Liver (tissue), 9 donors: ENCODE measurements around the gene YY1. TPM values are rescaled to one million over a fixed set of nuclear protein-coding genes. Genes with fewer than 3 reads are reported as not detected.

Source experiments
- DNase-seq: peaks from one replicate; pipeline ENCODE4 v3.0.0-alpha.2; 2017; ENCODE audit warnings: low spot score
- H3K27ac ChIP-seq, 2 donors: one replicate each; pipeline ENCODE4 v1.7.0; 2013; ENCODE audit warnings: inconsistent platforms in 2 of 2, low read length in 2 of 2, control low read depth in 1 of 2, low read depth in 1 of 2, mild to moderate bottlenecking in 1 of 2
- H3K27me3 ChIP-seq, 4 donors: one replicate each; pipeline versions ENCODE4 v1.6.1 to v1.7.0; 2013; ENCODE audit warnings: low read length in 3 of 4, inconsistent platforms in 1 of 4, mild to moderate bottlenecking in 1 of 4, moderate library complexity in 1 of 4; ENCODE audit not compliant: control insufficient read depth in 4 of 4, insufficient read depth in 4 of 4
- H3K36me3 ChIP-seq, 4 donors: one replicate each; pipeline versions ENCODE4 v1.6.1 to v1.7.0; 2013; ENCODE audit warnings: low read length in 3 of 4, mild to moderate bottlenecking in 3 of 4, low read depth in 1 of 4, moderate library complexity in 1 of 4; ENCODE audit not compliant: control insufficient read depth in 4 of 4, insufficient read depth in 3 of 4
- H3K4me1 ChIP-seq, 4 donors: one replicate each; pipeline versions ENCODE4 v1.6.1 to v1.7.0; 2013; ENCODE audit warnings: low read length in 3 of 4, mild to moderate bottlenecking in 3 of 4, moderate library complexity in 1 of 4; ENCODE audit not compliant: control insufficient read depth in 4 of 4, insufficient read depth in 4 of 4
- H3K4me3 ChIP-seq, 3 donors: one replicate each; pipeline versions ENCODE4 v1.6.1 to v1.7.0; 2013; ENCODE audit warnings: low read length in 3 of 3, control low read depth in 1 of 3, low read depth in 1 of 3, mild to moderate bottlenecking in 1 of 3
- H3K9ac ChIP-seq, 2 donors: one replicate each; pipeline ENCODE4 v1.7.0; 2013; ENCODE audit warnings: low read length in 2 of 2, mild to moderate bottlenecking in 2 of 2, moderate library complexity in 2 of 2, control low read depth in 1 of 2, low read depth in 1 of 2
- H3K9me3 ChIP-seq, 4 donors: one replicate each; pipeline versions ENCODE4 v1.6.1 to v1.7.0; 2013; ENCODE audit warnings: low read length in 3 of 4; ENCODE audit not compliant: control insufficient read depth in 4 of 4
- EGR1 ChIP-seq, 2 donors: IDR thresholded peaks; 2 replicates each; pipeline ENCODE4 v1.6.1; 2016 to 2018; ENCODE audit warnings: antibody characterized with exemption in 2 of 2, low read depth in 2 of 2
- FOXA2 ChIP-seq: IDR thresholded peaks from 2 replicates; pipeline ENCODE4 v1.6.1; 2016; ENCODE audit warnings: antibody characterized with exemption
- GABPA ChIP-seq, 2 donors: IDR thresholded peaks in 1 of 2; conservative IDR thresholded peaks in 1 of 2; 2 replicates each; pipeline ENCODE4 v1.6.1; 2016; ENCODE audit warnings: antibody characterized with exemption in 2 of 2, mild to moderate bottlenecking in 1 of 2, moderate library complexity in 1 of 2
- HNF4G ChIP-seq: IDR thresholded peaks from 2 replicates; pipeline ENCODE4 v1.6.1; 2016; ENCODE audit warnings: antibody characterized with exemption
- JUND ChIP-seq, 2 donors: IDR thresholded peaks; 2 replicates each; pipeline ENCODE4 v1.6.1; 2016; ENCODE audit warnings: antibody characterized with exemption in 2 of 2
- MAX ChIP-seq: IDR thresholded peaks from 2 replicates; pipeline ENCODE4 v1.6.1; 2016; ENCODE audit warnings: antibody characterized with exemption
- NR2F2 ChIP-seq: IDR thresholded peaks from 2 replicates; pipeline ENCODE4 v1.6.1; 2016; ENCODE audit warnings: antibody characterized with exemption
- RAD21 ChIP-seq, 2 donors: IDR thresholded peaks; 2 replicates each; pipeline ENCODE4 v1.6.1; 2016; ENCODE audit warnings: antibody characterized with exemption in 2 of 2, mild to moderate bottlenecking in 2 of 2
- RXRA ChIP-seq, 2 donors: IDR thresholded peaks; 2 replicates each; pipeline ENCODE4 v1.6.1; 2017 to 2018; ENCODE audit warnings: antibody characterized with exemption in 2 of 2, mild to moderate bottlenecking in 1 of 2
- SP1 ChIP-seq: IDR thresholded peaks from 2 replicates; pipeline ENCODE4 v1.6.1; 2018; ENCODE audit warnings: antibody characterized with exemption, mild to moderate bottlenecking
- TAF1 ChIP-seq: conservative IDR thresholded peaks from 2 replicates; pipeline ENCODE4 v1.6.1; 2016; ENCODE audit warnings: antibody characterized with exemption, mild to moderate bottlenecking
- YY1 ChIP-seq: IDR thresholded peaks from 2 replicates; pipeline ENCODE4 v1.6.1; 2016; ENCODE audit warnings: antibody characterized with exemption, mild to moderate bottlenecking
- WGBS: extraction: QIAGEN DNeasy Blood & Tissue Kit; methylation state at CpG from one replicate; pipeline ENCODE4 v1.1.7; 2013; 5-methylcytosine and 5-hydroxymethylcytosine counted together
- polyA plus RNA-seq, 2 donors: library from polyadenylated mRNA; stranded (reverse) in 1 of 2; unstranded in 1 of 2; fragments of 200-250 nt in 1 of 2; fragments of >200 nt in 1 of 2; fragmentation: Nextera tagmentation in 1 of 2; extraction: Ambion mirVana in 1 of 2; gene quantifications; one replicate each; pipeline versions ENCODE4 v1.2.1 to v1.2.3, GENCODE V29; 2013 to 2015
- total RNA-seq, 2 donors: library from RNA; depleted of rRNA; stranded (reverse); fragments of >200 nt; gene quantifications; one replicate each; pipeline ENCODE4 v1.2.3, GENCODE V29; 2014
- TF ChIP-seq, protein P1 (sequence below): fragments of 150-350 bp; IDR thresholded peaks from 2 replicates; pipeline ENCODE4 v1.5.1; 2017; ENCODE audit warnings: improper control_type of control experiment, low read depth, low read length; ENCODE audit not compliant: missing input control
- TF ChIP-seq, protein P2 (sequence below): IDR thresholded peaks from 2 replicates; pipeline ENCODE4 v1.6.1; 2016; ENCODE audit warnings: antibody characterized with exemption
- TF ChIP-seq, protein P3 (sequence below): IDR thresholded peaks from 2 replicates; pipeline ENCODE4 v1.6.1; 2016; ENCODE audit warnings: antibody characterized with exemption
- donor health status: healthy.
- donor health status: healthy.
- donor health status: healthy.
- donor health status: healthy.
- donor health status: healthy.

Gene YY1
- total and polyA plus RNA-seq, 4 donors = 15.8 to 37.4 (median 28.8) TPM

DNA sequence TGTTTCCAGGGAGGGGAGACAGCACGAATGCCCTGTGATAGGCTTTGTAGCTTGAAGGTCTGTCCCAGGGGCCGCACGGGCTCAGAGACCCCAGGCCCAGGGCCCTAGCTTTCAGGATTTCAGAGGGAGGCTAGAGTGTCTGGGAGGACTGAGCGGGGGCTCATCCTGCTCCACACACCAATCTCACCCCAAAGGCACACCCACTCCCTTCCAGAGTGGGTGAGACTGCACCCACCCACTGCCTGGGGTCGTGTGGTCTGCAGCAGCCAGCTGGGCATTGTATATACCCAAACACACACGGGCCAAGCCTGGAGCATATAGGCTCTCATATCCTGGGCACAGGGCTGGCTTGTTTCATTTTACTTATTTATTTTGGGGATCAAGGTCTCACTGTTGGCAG is 78.4 kb downstream of the YY1 start:
- no peak for DNase-seq
- Histone ChIP-seq H3K9ac (no peak overlapping the region), H3K27me3 (no peaks in the 10 kb centered on the region), H3K36me3 (no peaks in the 10 kb centered on the region), H3K27ac (no peak overlapping the region), H3K9me3 (no peaks in the 10 kb centered on the region), H3K4me1 (peaks cover 18 to 24% (median 21%) of the 10 kb centered on the region in 4 donors), H3K4me3 (no peak overlapping the region)
- TF ChIP-seq NR2F2 = no peak
- TF ChIP-seq JUND (IDR thresholded peaks at IDR 0.05) = no peak
- TF ChIP-seq EGR1 (IDR thresholded peaks at IDR 0.05; ENCODE audit: low read depth in 2 of 2) = no peak
- TF ChIP-seq YY1 = no peak
- TF ChIP-seq, protein P1, sequence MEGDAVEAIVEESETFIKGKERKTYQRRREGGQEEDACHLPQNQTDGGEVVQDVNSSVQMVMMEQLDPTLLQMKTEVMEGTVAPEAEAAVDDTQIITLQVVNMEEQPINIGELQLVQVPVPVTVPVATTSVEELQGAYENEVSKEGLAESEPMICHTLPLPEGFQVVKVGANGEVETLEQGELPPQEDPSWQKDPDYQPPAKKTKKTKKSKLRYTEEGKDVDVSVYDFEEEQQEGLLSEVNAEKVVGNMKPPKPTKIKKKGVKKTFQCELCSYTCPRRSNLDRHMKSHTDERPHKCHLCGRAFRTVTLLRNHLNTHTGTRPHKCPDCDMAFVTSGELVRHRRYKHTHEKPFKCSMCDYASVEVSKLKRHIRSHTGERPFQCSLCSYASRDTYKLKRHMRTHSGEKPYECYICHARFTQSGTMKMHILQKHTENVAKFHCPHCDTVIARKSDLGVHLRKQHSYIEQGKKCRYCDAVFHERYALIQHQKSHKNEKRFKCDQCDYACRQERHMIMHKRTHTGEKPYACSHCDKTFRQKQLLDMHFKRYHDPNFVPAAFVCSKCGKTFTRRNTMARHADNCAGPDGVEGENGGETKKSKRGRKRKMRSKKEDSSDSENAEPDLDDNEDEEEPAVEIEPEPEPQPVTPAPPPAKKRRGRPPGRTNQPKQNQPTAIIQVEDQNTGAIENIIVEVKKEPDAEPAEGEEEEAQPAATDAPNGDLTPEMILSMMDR = no peak
- no peak for TF ChIP-seq MAX
- TF ChIP-seq SP1 = no peak
- TF ChIP-seq, protein P2, sequence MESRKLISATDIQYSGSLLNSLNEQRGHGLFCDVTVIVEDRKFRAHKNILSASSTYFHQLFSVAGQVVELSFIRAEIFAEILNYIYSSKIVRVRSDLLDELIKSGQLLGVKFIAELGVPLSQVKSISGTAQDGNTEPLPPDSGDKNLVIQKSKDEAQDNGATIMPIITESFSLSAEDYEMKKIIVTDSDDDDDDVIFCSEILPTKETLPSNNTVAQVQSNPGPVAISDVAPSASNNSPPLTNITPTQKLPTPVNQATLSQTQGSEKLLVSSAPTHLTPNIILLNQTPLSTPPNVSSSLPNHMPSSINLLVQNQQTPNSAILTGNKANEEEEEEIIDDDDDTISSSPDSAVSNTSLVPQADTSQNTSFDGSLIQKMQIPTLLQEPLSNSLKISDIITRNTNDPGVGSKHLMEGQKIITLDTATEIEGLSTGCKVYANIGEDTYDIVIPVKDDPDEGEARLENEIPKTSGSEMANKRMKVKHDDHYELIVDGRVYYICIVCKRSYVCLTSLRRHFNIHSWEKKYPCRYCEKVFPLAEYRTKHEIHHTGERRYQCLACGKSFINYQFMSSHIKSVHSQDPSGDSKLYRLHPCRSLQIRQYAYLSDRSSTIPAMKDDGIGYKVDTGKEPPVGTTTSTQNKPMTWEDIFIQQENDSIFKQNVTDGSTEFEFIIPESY = no peak
- no peak for TF ChIP-seq RXRA (IDR thresholded peaks at IDR 0.05)
- TF ChIP-seq FOXA2 = no peak
- TF ChIP-seq GABPA (IDR thresholded peaks at IDR 0.05 in 1 of 2, conservative IDR thresholded peaks at IDR 0.05 in 1 of 2) = no peak
- TF ChIP-seq, protein P3, sequence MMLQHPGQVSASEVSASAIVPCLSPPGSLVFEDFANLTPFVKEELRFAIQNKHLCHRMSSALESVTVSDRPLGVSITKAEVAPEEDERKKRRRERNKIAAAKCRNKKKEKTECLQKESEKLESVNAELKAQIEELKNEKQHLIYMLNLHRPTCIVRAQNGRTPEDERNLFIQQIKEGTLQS = no peak
- TF ChIP-seq TAF1 = no peak
- no peak for TF ChIP-seq HNF4G
- 89% methylated on average over 6 of the region's 6 CpGs for WGBS

GRCh38 chr14:100317912-100318808 is 79.2 kb downstream of the YY1 start:
- Histone ChIP-seq H3K4me1 (peaks cover 21 to 31% (median 27%) of the 10 kb centered on the region in 4 donors), H3K27ac (no peak overlapping the region), H3K9me3 (no peaks in the 10 kb centered on the region), H3K27me3 (no peaks in the 10 kb centered on the region), H3K36me3 (no peaks in the 10 kb centered on the region), H3K4me3 (peak overlapping the region in 1 of 3 donors; percentile 26), H3K9ac (no peak overlapping the region)
- TF ChIP-seq EGR1 (IDR thresholded peaks at IDR 0.05; ENCODE audit: low read depth in 2 of 2) = no peak
- TF ChIP-seq, protein P2 = no peak
- TF ChIP-seq HNF4G = no peak
- TF ChIP-seq, protein P1 = peak; percentile 49
- peak; percentile 50 to 65 for TF ChIP-seq RAD21 (IDR thresholded peaks at IDR 0.05)
- WGBS = 54% methylated on average over 40 of the region's 40 CpGs
- peak; percentile 64 for DNase-seq
